Measurements from ENCODE around the gene AGA.
A peak's percentile ranks its signal among the peaks of the same experiment; 100 is the strongest.

The AGA gene

GRCh38 chr4:177441803-177442622 is at the start of gene AGA:
Gene AGA, minus strand, starts transcription at chr4:177442437. Its CDS starts 62 bp downstream, at chr4:177442375.
- H3K4me3 Mint-ChIP-seq = peak within 1 kb of the TSS; percentile 87
- H3K27ac Mint-ChIP-seq = peak within 1 kb of the TSS; percentile 97
- H3K9me3 Mint-ChIP-seq = no peaks in the 10 kb centered on the region
- CTCF ChIA-PET = interaction anchor here (1.2 to 1.9 kb wide), 3 partner anchors 15 to 75 kb away, joined by 3 to 5 read pairs (median 3); no protein-coding TSS in a partner anchor
- H3K4me1 Mint-ChIP-seq = peaks cover 49% of the 10 kb centered on the region
- no peaks in the 10 kb centered on the region for H3K27me3 Mint-ChIP-seq
- peaks cover 33% of the 10 kb centered on the region for H3K36me3 Mint-ChIP-seq
- peak; percentile 98 for DNase-seq

GRCh38 chr4:177492022-177492421 is 49.8 kb upstream of the AGA start:
- no peak overlapping the region for H3K4me3 Mint-ChIP-seq
- no peaks in the 10 kb centered on the region for H3K9me3 Mint-ChIP-seq
- H3K36me3 Mint-ChIP-seq = no peaks in the 10 kb centered on the region
- CTCF ChIA-PET = no interaction called here
- DNase-seq = no peak
- no peaks in the 10 kb centered on the region for H3K4me1 Mint-ChIP-seq
- H3K27me3 Mint-ChIP-seq = no peaks in the 10 kb centered on the region
- H3K27ac Mint-ChIP-seq = no peak overlapping the region

- Mint-ChIP-seq H3K27me3 (no peaks in the 10 kb centered on the region), H3K9me3 (no peaks in the 10 kb centered on the region), H3K36me3 (no peaks in the 10 kb centered on the region), H3K27ac (no peak overlapping the region), H3K4me3 (no peak overlapping the region), H3K4me1 (no peaks in the 10 kb centered on the region)
- CTCF ChIA-PET = no interaction called here
- DNase-seq = no peak
Observed at GRCh38 chr4:177490769-177491168, 48.5 kb upstream of the AGA start.

GRCh38 chr4:177489471-177490246 is 47.4 kb upstream of the AGA start:
- peaks cover 4% of the 10 kb centered on the region for H3K36me3 Mint-ChIP-seq
- CTCF ChIA-PET = no interaction called here
- H3K9me3 Mint-ChIP-seq = no peaks in the 10 kb centered on the region
- no peaks in the 10 kb centered on the region for H3K27me3 Mint-ChIP-seq
- no peak overlapping the region for H3K4me3 Mint-ChIP-seq
- peaks cover 5% of the 10 kb centered on the region for H3K4me1 Mint-ChIP-seq
- no peak for DNase-seq
- no peak overlapping the region for H3K27ac Mint-ChIP-seq

GRCh38 chr4:177487977-177488376 is 45.7 kb upstream of the AGA start:
- no peak overlapping the region for H3K27ac Mint-ChIP-seq
- no peak for DNase-seq
- H3K27me3 Mint-ChIP-seq = no peaks in the 10 kb centered on the region
- H3K36me3 Mint-ChIP-seq = peaks cover 5% of the 10 kb centered on the region
- no peak overlapping the region for H3K4me3 Mint-ChIP-seq
- H3K9me3 Mint-ChIP-seq = no peaks in the 10 kb centered on the region
- peaks cover 21% of the 10 kb centered on the region for H3K4me1 Mint-ChIP-seq
- CTCF ChIA-PET = no interaction called here

- no peak overlapping the region for H3K4me3 Mint-ChIP-seq
- no peaks in the 10 kb centered on the region for H3K9me3 Mint-ChIP-seq
- peaks cover 28% of the 10 kb centered on the region for H3K4me1 Mint-ChIP-seq
- no peaks in the 10 kb centered on the region for H3K27me3 Mint-ChIP-seq
- peaks cover 5% of the 10 kb centered on the region for H3K36me3 Mint-ChIP-seq
- DNase-seq = no peak
- H3K27ac Mint-ChIP-seq = no peak overlapping the region
- CTCF ChIA-PET = no interaction called here
Observed at GRCh38 chr4:177485528-177485927, 43.3 kb upstream of the AGA start.

- peaks cover 28% of the 10 kb centered on the region for H3K4me1 Mint-ChIP-seq
- no peaks in the 10 kb centered on the region for H3K27me3 Mint-ChIP-seq
- CTCF ChIA-PET = no interaction called here
- peaks cover 5% of the 10 kb centered on the region for H3K36me3 Mint-ChIP-seq
- H3K9me3 Mint-ChIP-seq = no peaks in the 10 kb centered on the region
- no peak overlapping the region for H3K27ac Mint-ChIP-seq
- DNase-seq = no peak
- no peak overlapping the region for H3K4me3 Mint-ChIP-seq
Observed at GRCh38 chr4:177484613-177485021, 42.4 kb upstream of the AGA start.

GRCh38 chr4:177483760-177484159 is 41.5 kb upstream of the AGA start:
- H3K27ac Mint-ChIP-seq = peak overlapping the region; percentile 58
- H3K4me3 Mint-ChIP-seq = no peak overlapping the region
- no peaks in the 10 kb centered on the region for H3K27me3 Mint-ChIP-seq
- H3K9me3 Mint-ChIP-seq = no peaks in the 10 kb centered on the region
- H3K36me3 Mint-ChIP-seq = peaks cover 5% of the 10 kb centered on the region
- CTCF ChIA-PET = no interaction called here
- H3K4me1 Mint-ChIP-seq = peaks cover 28% of the 10 kb centered on the region
- DNase-seq = no peak

- Mint-ChIP-seq H3K27ac (peak overlapping the region; percentile 58), H3K4me3 (no peak overlapping the region), H3K4me1 (peaks cover 28% of the 10 kb centered on the region), H3K36me3 (peaks cover 5% of the 10 kb centered on the region), H3K9me3 (no peaks in the 10 kb centered on the region), H3K27me3 (no peaks in the 10 kb centered on the region)
- CTCF ChIA-PET = no interaction called here
- no peak for DNase-seq
Observed at GRCh38 chr4:177483271-177483670, 41.0 kb upstream of the AGA start.

GRCh38 chr4:177482367-177482766 is 40.1 kb upstream of the AGA start:
- Mint-ChIP-seq H3K27me3 (no peaks in the 10 kb centered on the region), H3K4me3 (no peak overlapping the region), H3K27ac (no peak overlapping the region), H3K9me3 (no peaks in the 10 kb centered on the region), H3K4me1 (peaks cover 28% of the 10 kb centered on the region), H3K36me3 (peaks cover 5% of the 10 kb centered on the region)
- DNase-seq = no peak
- CTCF ChIA-PET = interaction anchor here (0.7 to 1.2 kb wide), 2 partner anchors 152 to 232 kb away, joined by 3 read pairs; no protein-coding TSS in a partner anchor

- Mint-ChIP-seq H3K36me3 (peaks cover 5% of the 10 kb centered on the region), H3K9me3 (no peaks in the 10 kb centered on the region), H3K4me3 (no peak overlapping the region), H3K27me3 (no peaks in the 10 kb centered on the region), H3K4me1 (peaks cover 28% of the 10 kb centered on the region), H3K27ac (no peak overlapping the region)
- CTCF ChIA-PET = no interaction called here
- DNase-seq = no peak
Observed at GRCh38 chr4:177480795-177481194, 38.6 kb upstream of the AGA start.

GRCh38 chr4:177479063-177479462 is 36.8 kb upstream of the AGA start:
- Mint-ChIP-seq H3K27ac (no peak overlapping the region), H3K4me3 (no peak overlapping the region), H3K36me3 (no peaks in the 10 kb centered on the region), H3K27me3 (no peaks in the 10 kb centered on the region), H3K4me1 (peaks cover 17% of the 10 kb centered on the region), H3K9me3 (no peaks in the 10 kb centered on the region)
- DNase-seq = no peak
- CTCF ChIA-PET = no interaction called here

- Mint-ChIP-seq H3K36me3 (no peaks in the 10 kb centered on the region), H3K4me1 (peaks cover 11% of the 10 kb centered on the region), H3K4me3 (no peak overlapping the region), H3K9me3 (no peaks in the 10 kb centered on the region), H3K27me3 (no peaks in the 10 kb centered on the region), H3K27ac (no peak overlapping the region)
- CTCF ChIA-PET = interaction anchor here (1.1 kb wide), 1 partner anchor 15 kb away, joined by 3 read pairs; no protein-coding TSS in a partner anchor
- no peak for DNase-seq
Observed at GRCh38 chr4:177478496-177478895, 36.3 kb upstream of the AGA start.

- H3K36me3 Mint-ChIP-seq = no peaks in the 10 kb centered on the region
- no peaks in the 10 kb centered on the region for H3K4me1 Mint-ChIP-seq
- no peaks in the 10 kb centered on the region for H3K27me3 Mint-ChIP-seq
- H3K4me3 Mint-ChIP-seq = no peak overlapping the region
- DNase-seq = no peak
- H3K9me3 Mint-ChIP-seq = no peaks in the 10 kb centered on the region
- H3K27ac Mint-ChIP-seq = no peak overlapping the region
- CTCF ChIA-PET = interaction anchor here (1.1 kb wide), 1 partner anchor 28 kb away, joined by 3 read pairs; no protein-coding TSS in a partner anchor
Observed at GRCh38 chr4:177473991-177474390, 31.8 kb upstream of the AGA start.
